Ramos (cell line): ENCODE results near the gene PPP1R15B.

Source experiments
- in situ Hi-C: fragments of 300-500 bp; cut with MboI; formaldehyde crosslinking; loops from one replicate; pipeline ENCODE4 v1.14.3; 2022; ENCODE audit warnings: low sequenced_read_pairs; ENCODE audit not compliant: unreplicated experiment

The PPP1R15B gene

GRCh38 chr1:204406621-204407020 is 5.0 kb downstream of the PPP1R15B start:
- in situ Hi-C loops: no loop called here

- in situ Hi-C loops: no loop called here
These were observed 5.6 kb downstream of the PPP1R15B start for GRCh38 chr1:204405988-204406387.

GRCh38 chr1:204404629-204405028 is 7.0 kb downstream of the PPP1R15B start:
- in situ Hi-C loops: no loop called here

- in situ Hi-C loops: no loop called here
These were observed 9.2 kb downstream of the PPP1R15B start for GRCh38 chr1:204402391-204402790.

- in situ Hi-C loops: no loop called here
These were observed 9.9 kb downstream of the PPP1R15B start for GRCh38 chr1:204401730-204402129.

GRCh38 chr1:204400882-204401510 is 10.6 kb downstream of the PPP1R15B start:
- in situ Hi-C loops: no loop called here

GRCh38 chr1:204398197-204399125 is 13.2 kb downstream of the PPP1R15B start:
- in situ Hi-C loops: no loop called here

- in situ Hi-C loops: no loop called here
These were observed 15.5 kb downstream of the PPP1R15B start for GRCh38 chr1:204396015-204396583.

- in situ Hi-C loops: no loop called here
These were observed 20.0 kb downstream of the PPP1R15B start for GRCh38 chr1:204391629-204392028.

GRCh38 chr1:204390751-204391466 is 20.7 kb downstream of the PPP1R15B start:
- in situ Hi-C loops: no loop called here

GRCh38 chr1:204385727-204386126 is 25.9 kb downstream of the PPP1R15B start:
- in situ Hi-C loops: no loop called here

GRCh38 chr1:204384636-204385352 is 26.8 kb downstream of the PPP1R15B start:
- in situ Hi-C loops: no loop called here

- in situ Hi-C loops: no loop called here
These were observed 28.3 kb downstream of the PPP1R15B start for GRCh38 chr1:204383163-204383904.

- in situ Hi-C loops: no loop called here
These were observed 28.9 kb downstream of the PPP1R15B start for GRCh38 chr1:204382714-204383083.

- in situ Hi-C loops: no loop called here
These were observed 31.3 kb downstream of the PPP1R15B start for GRCh38 chr1:204380293-204380831.

GRCh38 chr1:204377800-204378668 is 33.6 kb downstream of the PPP1R15B start:
- in situ Hi-C loops: no loop called here

GRCh38 chr1:204376919-204377799 is 34.5 kb downstream of the PPP1R15B start:
- in situ Hi-C loops: no loop called here
